A549 (cell line): ENCODE measurements around the gene CATSPERZ.

Experiments used
- CHD4 ChIP-seq: fragments of 200-600 bp; sonication (generic); IDR thresholded peaks from 2 replicates; pipeline ENCODE4 v1.6.1; 2016; ENCODE audit warnings: antibody characterized with exemption, mild to moderate bottlenecking, borderline replicate concordance
- CTCF ChIP-seq: fragments of >200 bp; sonication (Bioruptor Twin); formaldehyde crosslinking; IDR thresholded peaks from 3 replicates; pipeline ENCODE4 v1.5.1; 2016
- MAX ChIP-seq: IDR thresholded peaks from 2 replicates; pipeline ENCODE4 v1.6.1; 2012
- POLR2A ChIP-seq: IDR thresholded peaks from 2 replicates; pipeline ENCODE4 v1.6.1; 2012; ENCODE audit warnings: mild to moderate bottlenecking, low read length
- RAD21 ChIP-seq, 2 experiments: fragments of >200 bp in 1 of 2; sonication (Bioruptor Twin) in 1 of 2; formaldehyde crosslinking in 1 of 2; IDR thresholded peaks in 1 of 2; conservative IDR thresholded peaks in 1 of 2; 2 replicates in 1 of 2; 3 replicates in 1 of 2; pipeline ENCODE4 v1.6.1; 2012 to 2018; ENCODE audit warnings: inconsistent platforms in 1 of 2
- RFX5 ChIP-seq: fragments of 450-650 bp; IDR thresholded peaks from 2 replicates; pipeline ENCODE4 v1.7.1; 2014; ENCODE audit warnings: antibody characterized with exemption, mild to moderate bottlenecking, moderate library complexity
- SMC3 ChIP-seq: fragments of >200 bp; sonication (Bioruptor Twin); formaldehyde crosslinking; IDR thresholded peaks from 3 replicates; pipeline ENCODE4 v1.6.1; 2018; ENCODE audit warnings: inconsistent platforms

- TF ChIP-seq RFX5 (no peak), MAX (no peak), RAD21 (conservative IDR thresholded peaks at IDR 0.05 in 1 of 2, IDR thresholded peaks at IDR 0.05 in 1 of 2) (no peak), CHD4 (no peak), SMC3 (no peak), CTCF (no peak), POLR2A (no peak)
Measured at GRCh38 chr11:64286801-64287159, 13.4 kb upstream of the CATSPERZ start.
